ENCODE data around the gene COX8C.

- no peak for TF ChIP-seq CTCF (IDR thresholded peaks at IDR 0.05)
- TF ChIP-seq POLR2A (IDR thresholded peaks at IDR 0.05) = no peak
Observed at GRCh38 chr14:93332397-93332852, 14.6 kb upstream of the COX8C start.

Measured in right lobe of liver (tissue), 4 donors.